ENCODE data around the gene PRTN3.
"Not testable (repeated sequence)": the region's sequence is repeated elsewhere in the genome, so short reads cannot be mapped to it uniquely, and the experiment has no call there.

PRTN3 gene

GRCh38 chr19:849195-849594, 8.4 kb downstream of the PRTN3 start:
- DNase-seq, result not testable (repeated sequence)

DNA sequence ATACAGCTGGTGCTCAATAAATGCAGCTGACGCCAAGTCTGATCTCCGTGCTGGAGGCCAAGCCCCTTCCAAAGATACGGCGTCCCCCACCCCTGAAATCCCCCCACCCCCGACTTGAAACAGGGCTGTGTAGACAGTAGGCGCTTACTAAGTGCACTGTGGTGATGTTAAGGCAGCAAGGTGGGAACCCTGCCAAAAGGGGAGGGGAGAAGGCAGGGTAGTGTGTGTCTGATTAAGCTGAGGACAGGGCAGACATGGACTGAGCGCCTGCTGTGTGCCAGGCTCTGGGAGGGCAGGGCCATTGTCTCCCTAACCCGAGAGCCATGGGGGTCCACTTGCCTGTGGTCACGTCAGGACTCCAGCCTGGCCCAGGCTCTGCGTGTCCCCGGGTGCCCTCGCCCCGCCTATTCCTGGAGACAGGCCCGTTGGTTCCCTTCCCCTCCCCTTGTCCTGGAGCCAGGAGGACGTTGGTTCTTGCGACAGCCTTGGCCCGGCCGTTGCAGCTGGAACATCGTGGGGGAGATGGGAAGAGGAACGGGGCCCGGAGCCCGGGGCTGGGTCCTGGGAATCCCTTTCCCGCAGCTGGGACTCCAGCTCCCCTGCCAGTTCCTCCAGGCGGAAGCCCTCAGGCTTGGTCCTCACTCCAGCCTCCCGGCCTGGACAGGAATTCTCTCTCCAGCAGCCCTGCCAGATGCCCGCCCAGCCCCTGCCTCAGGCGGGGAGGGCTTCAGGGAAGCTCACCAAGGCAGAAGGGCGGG, 9.6 kb downstream of the PRTN3 start:
- peak; percentile 84 for DNase-seq

- DNase-seq, result no peak
Measured at GRCh38 chr19:850979-851335, 10.2 kb downstream of the PRTN3 start.

DNA sequence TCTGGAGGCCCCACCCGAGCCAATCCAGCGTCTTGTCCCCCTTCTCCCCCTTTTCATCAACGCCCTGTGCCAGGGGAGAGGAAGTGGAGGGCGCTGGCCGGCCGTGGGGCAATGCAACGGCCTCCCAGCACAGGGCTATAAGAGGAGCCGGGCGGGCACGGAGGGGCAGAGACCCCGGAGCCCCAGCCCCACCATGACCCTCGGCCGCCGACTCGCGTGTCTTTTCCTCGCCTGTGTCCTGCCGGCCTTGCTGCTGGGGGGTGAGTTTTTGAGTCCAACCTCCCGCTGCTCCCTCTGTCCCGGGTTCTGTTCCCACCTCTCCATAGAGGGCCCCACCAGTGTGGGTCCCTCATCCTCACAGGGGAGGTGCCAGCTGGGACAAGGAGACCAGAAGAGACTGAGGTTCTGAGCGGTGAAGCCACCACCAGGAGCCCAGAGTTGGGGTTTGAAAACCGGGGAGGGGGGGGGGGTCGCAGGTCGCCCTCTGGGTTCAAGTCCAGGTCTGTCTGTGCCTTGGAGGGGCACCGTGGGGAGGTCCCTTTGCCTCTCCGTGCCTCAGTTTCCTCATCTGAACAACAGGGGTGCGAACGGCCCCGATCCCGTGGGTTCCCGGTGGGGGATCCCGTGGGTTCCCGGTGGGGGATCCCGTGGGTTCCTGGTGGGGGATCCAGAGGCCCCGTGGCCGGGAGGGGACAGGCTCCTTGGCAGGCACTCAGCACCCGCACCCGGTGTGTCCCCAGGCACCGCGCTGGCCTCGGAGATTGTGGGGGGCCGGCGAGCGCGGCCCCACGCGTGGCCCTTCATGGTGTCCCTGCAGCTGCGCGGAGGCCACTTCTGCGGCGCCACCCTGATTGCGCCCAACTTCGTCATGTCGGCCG, 11.6 kb downstream of the PRTN3 start, which contains the start of gene ELANE:
Gene ELANE (plus strand): TSS at position 168 of the 878 bp plus-strand sequence. CDS start 26 bp downstream, at position 194.
- DNase-seq, result no peak

GRCh38 chr19:853014-853585, 12.3 kb downstream of the PRTN3 start:
- no peak for DNase-seq

DNA sequence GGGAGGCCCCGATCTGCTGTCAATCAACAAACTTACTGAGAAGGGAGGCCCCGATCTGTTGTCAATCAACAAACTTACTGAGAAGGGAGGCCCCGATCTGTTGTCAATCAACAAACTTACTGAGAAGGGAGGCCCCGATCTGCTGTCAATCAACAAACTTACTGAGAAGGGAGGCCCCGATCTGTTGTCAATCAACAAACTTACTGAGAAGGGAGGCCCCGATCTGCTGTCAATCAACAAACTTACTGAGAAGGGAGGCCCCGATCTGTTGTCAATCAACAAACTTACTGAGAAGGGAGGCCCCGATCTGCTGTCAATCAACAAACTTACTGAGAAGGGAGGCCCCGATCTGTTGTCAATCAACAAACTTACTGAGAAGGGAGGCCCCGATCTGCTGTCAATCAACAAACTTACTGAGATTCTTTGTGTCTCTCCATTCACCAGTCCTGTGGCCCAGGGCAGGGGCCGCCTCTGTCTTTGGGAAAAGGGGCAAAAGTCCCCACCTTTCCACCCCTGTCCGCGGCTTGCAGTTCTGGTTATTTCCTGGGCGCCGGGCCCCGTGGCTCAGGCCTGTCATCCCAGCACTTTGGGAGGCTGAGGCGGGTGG, 12.9 kb downstream of the PRTN3 start:
- DNase-seq, result not testable (repeated sequence)

DNA sequence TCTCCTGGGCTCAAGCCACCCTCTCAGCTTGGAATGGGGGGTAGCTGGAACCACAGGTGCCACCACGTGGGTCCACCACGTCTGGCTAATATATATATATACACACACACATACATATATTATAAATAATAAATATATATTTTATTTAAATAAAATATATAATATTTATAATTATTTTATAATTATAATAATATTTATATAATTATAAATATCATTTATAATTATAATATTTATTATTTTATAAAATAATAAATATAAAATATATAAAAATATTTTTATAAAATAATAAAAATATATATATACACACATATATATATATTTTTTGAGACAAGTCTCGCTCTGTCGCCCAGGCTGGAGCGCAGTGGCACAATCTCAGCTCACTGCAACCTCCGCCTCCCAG, 13.8 kb downstream of the PRTN3 start:
- DNase-seq, result no peak

- no peak for DNase-seq
Measured at GRCh38 chr19:855142-855541, 14.3 kb downstream of the PRTN3 start.

GRCh38 chr19:855566-856120, 14.8 kb downstream of the PRTN3 start:
- DNase-seq, result no peak

- DNase-seq, result no peak
Measured at GRCh38 chr19:858284-858683, 17.5 kb downstream of the PRTN3 start.

GRCh38 chr19:858868-859843, 18.4 kb downstream of the PRTN3 start, which contains the start of gene CFD:
Gene CFD (plus strand): TSS chr19:859664. CDS start chr19:859690, 26 bp downstream.
- DNase-seq, result no peak

- no peak for DNase-seq
Measured at GRCh38 chr19:861141-861755, 20.4 kb downstream of the PRTN3 start.

DNA sequence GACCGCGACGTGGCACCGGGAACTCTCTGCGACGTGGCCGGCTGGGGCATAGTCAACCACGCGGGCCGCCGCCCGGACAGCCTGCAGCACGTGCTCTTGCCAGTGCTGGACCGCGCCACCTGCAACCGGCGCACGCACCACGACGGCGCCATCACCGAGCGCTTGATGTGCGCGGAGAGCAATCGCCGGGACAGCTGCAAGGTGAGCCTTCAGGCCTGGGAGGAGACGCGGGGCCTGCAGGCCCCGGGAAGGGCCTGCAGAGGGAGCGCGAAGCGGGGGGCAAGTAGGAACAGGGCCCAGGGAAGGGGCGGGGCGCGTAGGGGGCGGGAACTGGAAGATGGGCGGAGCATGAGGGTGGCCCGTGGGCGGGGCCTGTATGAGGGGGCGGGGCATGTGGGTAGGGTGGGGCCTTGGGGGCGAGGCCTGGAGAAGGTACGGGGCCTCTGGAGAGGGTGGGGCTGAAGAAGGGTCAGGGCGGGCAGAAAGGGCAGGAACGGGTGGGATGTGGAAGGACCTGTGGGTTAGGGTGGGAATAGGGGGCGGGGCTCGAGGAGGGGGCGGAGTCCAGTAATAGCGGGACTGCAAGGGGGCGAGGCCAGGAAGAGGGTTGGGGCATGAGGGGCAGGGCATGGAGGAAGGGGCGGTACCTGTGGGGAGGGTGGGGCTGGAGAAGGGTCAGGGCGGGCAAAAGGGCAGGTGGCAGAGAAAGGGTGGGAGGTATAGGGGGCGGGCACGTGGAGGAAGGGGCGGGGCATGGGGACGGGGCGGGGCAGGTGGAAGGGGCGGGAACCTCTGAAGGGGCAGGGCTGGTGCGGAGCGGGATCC, 21.2 kb downstream of the PRTN3 start:
- DNase-seq, result peak; percentile 25

GRCh38 chr19:862581-863314, 21.9 kb downstream of the PRTN3 start:
- DNase-seq, result peak; percentile 62

DNA sequence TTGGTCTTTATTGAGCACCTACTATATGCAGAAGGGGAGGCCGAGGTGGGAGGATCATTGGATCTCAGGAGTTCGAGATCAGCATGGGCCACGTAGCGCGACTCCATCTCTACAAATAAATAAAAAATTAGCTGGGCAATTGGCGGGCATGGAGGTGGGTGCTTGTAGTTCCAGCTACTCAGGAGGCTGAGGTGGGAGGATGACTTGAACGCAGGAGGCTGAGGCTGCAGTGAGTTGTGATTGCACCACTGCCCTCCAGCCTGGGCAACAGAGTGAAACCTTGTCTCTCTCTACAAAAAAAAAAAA, 22.5 kb downstream of the PRTN3 start:
- no peak for DNase-seq

GRCh38 chr19:866769-867300, 26.0 kb downstream of the PRTN3 start:
- no peak for DNase-seq

GRCh38 chr19:867301-867793, 26.5 kb downstream of the PRTN3 start:
- DNase-seq, result no peak

DNA sequence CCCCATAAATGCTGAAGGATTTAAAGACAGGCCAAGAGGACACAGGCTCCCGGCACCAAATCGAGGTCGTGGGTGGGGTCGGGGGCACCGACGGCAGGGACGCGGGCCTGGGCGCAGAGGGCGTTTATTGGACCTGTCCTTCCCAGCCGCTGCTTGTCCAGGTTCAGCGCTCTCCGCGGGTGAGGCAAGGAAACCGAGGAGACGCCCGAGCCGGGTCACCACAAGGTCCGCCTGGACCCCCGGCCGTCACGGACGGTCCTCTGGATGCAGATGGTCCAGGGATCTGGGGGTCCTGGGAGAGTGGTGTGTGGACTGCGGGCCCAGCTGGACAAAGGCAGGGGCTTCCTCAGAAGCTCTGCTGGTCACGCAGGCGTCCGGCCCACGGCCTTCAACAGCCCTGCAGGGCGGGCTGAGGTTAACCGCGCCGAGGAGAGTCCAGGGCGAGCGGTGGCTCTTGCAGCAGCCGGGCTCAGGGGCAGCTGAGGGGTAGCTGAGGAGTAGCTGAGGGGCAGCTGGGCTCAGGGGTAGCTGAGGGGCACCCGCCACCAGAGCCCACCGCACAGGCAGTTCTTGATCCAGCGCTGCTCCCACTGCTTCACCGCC, 27.2 kb downstream of the PRTN3 start:
- DNase-seq, result no peak
